HL-60/S4 treated with phorbol 12-myristate 13-acetate at 8.2 ng/mL for 4 days and 3 days (cell line): ENCODE measurements around the gene MEGF6.
"Not testable (repeated sequence)": the region's sequence is repeated elsewhere in the genome, so short reads cannot be mapped to it uniquely, and the experiment has no call there.

Experiments used
- in situ Hi-C: fragments of 300-500 bp; cut with MboI; formaldehyde crosslinking; loops from 2 replicates; pipeline ENCODE4 v1.15.0; 2022; ENCODE audit warnings: low sequenced_read_pairs

Gene MEGF6

GRCh38 chr1:3596663-3597598 lies 14.4 kb downstream of the MEGF6 start:
- in situ Hi-C loops, result no loop called here

- in situ Hi-C loops, result no loop called here
These were observed 15.4 kb downstream of the MEGF6 start for GRCh38 chr1:3595949-3596348.

- in situ Hi-C loops, result no loop called here
These were observed 16.5 kb downstream of the MEGF6 start for GRCh38 chr1:3594706-3595377.

- in situ Hi-C loops, result no loop called here
These were observed 17.6 kb downstream of the MEGF6 start for GRCh38 chr1:3593745-3594144.

- in situ Hi-C loops, result no loop called here
These were observed 18.0 kb downstream of the MEGF6 start for GRCh38 chr1:3593334-3593733.

- in situ Hi-C loops, result no loop called here
These were observed 20.1 kb downstream of the MEGF6 start for GRCh38 chr1:3590951-3591865.

- in situ Hi-C loops, result no loop called here
These were observed 21.1 kb downstream of the MEGF6 start for GRCh38 chr1:3590139-3590763.

GRCh38 chr1:3588395-3588794 lies 22.9 kb downstream of the MEGF6 start:
- in situ Hi-C loops, result no loop called here

GRCh38 chr1:3586986-3587759 lies 24.1 kb downstream of the MEGF6 start:
- in situ Hi-C loops, result no loop called here

GRCh38 chr1:3585940-3586568 lies 25.3 kb downstream of the MEGF6 start:
- in situ Hi-C loops, result no loop called here

GRCh38 chr1:3585353-3585868 lies 25.9 kb downstream of the MEGF6 start:
- in situ Hi-C loops, result not testable (repeated sequence)

- in situ Hi-C loops, result no loop called here
These were observed 26.4 kb downstream of the MEGF6 start for GRCh38 chr1:3584915-3585314.

GRCh38 chr1:3583751-3584150 lies 27.6 kb downstream of the MEGF6 start:
- in situ Hi-C loops, result not testable (repeated sequence)

GRCh38 chr1:3581296-3582036 lies 29.8 kb downstream of the MEGF6 start:
- in situ Hi-C loops, result no loop called here

- in situ Hi-C loops, result no loop called here
These were observed 31.1 kb downstream of the MEGF6 start for GRCh38 chr1:3580231-3580630.

- in situ Hi-C loops, result no loop called here
These were observed 31.7 kb downstream of the MEGF6 start for GRCh38 chr1:3579626-3580025.

- in situ Hi-C loops, result no loop called here
These were observed 32.4 kb downstream of the MEGF6 start for GRCh38 chr1:3578906-3579305.

- in situ Hi-C loops, result no loop called here
These were observed 32.9 kb downstream of the MEGF6 start for GRCh38 chr1:3578433-3578805.
